AML-193 (cell line): ENCODE data around the gene OAS1.
A peak's percentile ranks its signal among the peaks of the same experiment; 100 is the strongest.
"Not testable (repeated sequence)": the region's sequence is repeated elsewhere in the genome, so short reads cannot be mapped to it uniquely, and the experiment has no call there.

Experiments used
- DNase-seq, 2 experiments: peaks; one replicate each; lab custom pipeline; 2025; lab: John Stamatoyannopoulos, UW

OAS1 gene

DNA sequence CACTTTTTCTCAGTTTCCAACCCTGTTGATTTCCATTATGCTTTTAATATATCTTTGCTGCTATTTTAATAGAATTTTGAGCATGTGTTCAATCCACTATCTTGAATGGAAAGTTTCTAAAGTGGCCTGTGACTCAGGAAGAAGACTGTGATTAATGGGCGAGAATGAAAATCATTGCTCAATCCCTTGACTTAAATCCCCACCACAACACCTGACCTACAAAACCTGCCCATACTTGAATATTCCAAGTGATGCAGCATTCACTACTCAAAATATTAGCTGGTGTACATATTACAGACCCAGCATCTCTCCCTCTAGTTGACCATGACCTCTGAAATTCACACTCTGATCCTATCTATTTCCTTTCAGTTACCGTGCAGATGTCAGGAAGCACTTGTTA lies 30.2 kb downstream of the OAS1 start:
- DNase-seq, result no peak

DNA sequence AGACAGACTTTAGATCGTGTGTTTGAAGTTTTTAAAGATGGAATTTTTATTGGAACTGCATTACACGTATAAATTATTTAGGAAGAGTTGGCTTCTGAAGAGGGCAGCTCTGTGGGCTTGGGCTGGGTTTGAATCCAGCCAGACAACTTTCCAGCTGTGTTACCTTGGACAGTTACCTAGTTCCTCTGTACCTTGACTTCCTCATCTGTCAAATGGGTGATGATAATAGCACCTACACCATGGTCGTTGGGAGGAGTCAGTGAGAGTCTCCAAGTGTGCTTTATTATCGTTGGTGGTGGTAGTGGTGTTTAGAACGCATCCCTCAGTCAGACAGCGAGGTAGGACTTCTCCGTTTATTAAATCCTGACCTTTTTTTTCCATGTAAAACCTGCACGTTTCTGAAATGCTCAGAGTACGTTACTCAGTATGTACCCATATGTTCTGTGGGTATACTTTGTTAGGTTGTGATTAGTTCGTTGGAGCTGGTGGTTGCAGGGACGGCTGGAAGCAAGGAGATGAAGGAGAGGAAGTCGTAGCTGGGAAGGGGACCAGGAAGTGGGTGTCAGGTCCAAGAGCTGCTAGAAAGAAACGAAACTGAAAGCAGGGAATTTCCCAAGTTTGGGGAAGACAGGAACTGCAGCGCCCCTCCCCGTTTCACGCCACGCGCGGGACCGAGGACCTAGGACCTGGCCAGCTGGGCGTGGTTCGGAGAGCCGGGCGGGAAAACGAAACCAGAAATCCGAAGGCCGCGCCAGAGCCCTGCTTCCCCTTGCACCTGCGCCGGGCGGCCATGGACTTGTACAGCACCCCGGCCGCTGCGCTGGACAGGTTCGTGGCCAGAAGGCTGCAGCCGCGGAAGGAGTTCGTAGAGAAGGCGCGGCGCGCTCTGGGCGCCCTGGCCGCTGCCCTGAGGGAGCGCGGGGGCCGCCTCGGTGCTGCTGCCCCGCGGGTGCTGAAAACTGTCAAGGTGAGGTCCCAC lies 31.3 kb downstream of the OAS1 start, which contains the start of gene OAS3:
Gene OAS3 (plus strand): TSS at position 734 of the 979 bp plus-strand sequence. CDS start 57 bp downstream, at position 791.
- peak; percentile 64 to 65 for DNase-seq

DNA sequence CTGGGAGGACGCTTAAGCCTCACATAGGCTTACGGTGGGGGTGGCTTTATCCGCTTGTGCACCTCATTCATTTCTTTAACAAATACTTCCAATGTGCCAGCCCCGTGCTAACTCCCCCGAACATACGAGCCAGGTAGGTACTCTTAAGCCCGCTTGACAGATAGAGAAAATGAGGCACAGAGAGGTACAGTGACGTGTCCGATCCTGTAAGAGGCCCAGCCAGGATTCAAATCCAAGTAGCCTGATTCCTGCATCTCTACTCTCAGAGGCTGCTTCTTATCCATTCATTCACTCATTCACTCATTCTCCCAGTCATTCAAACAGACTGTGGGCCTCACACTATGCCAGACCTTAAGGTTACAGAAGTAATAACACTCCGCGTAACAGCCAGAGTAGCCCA lies 32.0 kb downstream of the OAS1 start:
- DNase-seq, result no peak

DNA sequence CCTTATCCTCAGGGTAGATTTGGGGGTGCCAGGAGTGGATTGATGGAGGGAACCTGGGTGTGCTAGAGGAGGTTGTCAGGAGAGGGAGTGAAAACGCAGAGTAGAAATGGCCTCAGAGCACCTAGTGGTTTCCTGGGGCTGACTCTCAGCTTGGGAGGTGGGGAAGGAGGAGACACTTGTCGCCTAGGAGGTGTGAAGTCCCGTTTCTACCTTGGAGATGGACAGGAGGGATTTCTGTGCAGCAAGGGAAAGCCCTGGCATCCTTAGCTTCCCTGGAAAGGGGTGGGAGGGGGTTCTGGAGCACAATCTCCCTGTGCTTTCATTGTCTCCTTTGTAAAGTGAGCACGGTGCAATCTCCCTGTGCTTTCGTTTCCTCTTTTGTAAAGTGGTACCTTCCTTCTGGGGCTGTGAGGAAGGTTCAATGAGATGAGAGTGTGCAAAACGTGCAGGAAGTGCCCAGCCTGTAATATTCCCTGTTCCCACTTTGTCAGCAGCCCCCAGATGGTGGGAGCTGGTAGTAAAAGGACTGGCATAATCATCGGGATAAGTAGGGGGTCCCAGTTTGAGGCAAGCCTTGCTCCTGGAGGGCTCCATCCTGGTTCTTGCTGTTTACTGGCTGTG lies 33.1 kb downstream of the OAS1 start:
- peak in 1 of 2 experiments; percentile 4 for DNase-seq

DNA sequence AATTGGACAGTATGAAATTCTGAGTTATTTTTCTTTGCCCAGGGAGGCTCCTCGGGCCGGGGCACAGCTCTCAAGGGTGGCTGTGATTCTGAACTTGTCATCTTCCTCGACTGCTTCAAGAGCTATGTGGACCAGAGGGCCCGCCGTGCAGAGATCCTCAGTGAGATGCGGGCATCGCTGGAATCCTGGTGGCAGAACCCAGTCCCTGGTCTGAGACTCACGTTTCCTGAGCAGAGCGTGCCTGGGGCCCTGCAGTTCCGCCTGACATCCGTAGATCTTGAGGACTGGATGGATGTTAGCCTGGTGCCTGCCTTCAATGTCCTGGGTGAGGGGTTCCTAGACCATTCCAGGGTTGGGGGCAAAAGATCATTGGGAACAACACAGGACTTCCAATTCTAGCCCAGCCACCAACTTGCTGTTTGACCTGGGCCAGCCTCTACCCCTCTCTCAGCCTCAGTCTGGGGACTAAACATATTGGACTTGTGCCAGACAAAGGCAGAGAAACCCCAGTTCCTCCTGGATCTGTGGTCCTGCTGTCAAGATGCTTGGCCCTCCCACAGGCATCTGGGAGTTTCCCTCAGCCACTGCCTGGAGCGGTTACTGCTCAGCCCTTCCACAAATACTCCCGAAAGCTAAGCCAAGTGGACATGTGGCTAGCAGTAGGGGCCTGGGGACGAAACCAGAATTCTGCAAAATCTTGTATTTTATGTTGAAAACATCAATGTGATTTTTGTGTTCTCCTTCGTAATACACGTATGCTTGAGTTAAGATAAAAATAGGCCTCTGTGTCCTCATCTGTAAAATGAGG lies 35.0 kb downstream of the OAS1 start:
- DNase-seq, result no peak

DNA sequence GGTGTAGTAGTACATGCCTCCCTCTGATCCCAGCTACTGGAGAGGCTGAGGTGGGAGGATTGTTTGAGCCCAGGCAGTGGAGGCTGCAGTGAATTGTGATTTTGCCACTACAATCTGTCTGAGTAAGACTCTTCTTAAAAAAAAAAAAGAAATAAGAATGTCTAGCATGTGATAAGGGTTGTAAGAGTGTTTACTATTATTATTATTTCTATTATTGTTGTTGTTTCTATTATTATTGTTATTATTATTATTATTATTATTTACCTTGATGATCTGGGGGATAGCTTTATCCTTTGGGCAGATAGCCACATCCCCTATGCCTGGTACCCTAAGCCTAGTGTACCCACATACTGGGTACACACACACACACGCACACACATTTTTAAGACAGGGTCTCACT lies 35.8 kb downstream of the OAS1 start:
- DNase-seq, result no peak

DNA sequence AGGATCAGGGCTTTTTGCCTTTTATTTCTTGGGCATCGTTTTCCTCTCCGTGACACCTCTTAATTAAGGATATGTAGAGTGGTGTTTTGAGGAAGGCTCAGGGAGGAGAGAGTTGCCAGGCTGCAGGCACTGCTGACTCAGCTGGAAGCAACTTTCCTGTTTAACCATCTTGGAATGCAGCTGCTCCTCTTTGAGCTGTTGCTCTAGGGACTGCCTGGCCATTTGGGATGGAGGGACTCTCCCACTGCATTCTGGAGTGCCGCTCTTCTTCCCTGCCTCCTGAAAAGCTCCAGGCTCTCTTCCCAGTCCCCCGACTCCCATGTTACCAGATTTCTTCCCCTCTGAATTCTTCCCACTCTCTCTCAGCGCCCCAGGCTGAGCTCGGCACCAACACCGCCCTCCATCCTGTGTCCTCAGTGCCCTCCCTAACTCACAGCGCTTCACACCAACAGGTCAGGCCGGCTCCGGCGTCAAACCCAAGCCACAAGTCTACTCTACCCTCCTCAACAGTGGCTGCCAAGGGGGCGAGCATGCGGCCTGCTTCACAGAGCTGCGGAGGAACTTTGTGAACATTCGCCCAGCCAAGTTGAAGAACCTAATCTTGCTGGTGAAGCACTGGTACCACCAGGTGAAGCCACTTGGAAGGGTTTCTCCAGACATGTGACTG lies 37.4 kb downstream of the OAS1 start:
- no peak for DNase-seq

DNA sequence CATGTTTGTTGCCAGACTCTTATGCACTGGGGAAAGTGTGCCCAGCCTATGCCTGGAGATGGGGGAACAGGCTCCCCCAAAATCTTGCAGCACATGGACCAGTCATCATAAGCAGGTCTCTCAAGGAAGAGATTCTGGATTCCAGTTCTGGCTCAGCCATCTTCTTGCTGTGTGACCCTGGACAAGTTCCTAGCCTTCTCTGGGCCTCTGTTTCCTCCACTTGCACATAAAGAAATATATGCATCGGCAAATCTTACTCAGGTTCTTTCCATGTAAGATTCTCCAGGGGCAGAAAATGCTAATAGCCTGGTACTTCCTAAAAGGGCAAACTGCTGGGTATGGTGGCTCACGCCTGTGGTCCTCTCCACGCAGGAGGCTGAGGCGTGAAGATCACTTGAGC lies 38.8 kb downstream of the OAS1 start:
- DNase-seq, result no peak

DNA sequence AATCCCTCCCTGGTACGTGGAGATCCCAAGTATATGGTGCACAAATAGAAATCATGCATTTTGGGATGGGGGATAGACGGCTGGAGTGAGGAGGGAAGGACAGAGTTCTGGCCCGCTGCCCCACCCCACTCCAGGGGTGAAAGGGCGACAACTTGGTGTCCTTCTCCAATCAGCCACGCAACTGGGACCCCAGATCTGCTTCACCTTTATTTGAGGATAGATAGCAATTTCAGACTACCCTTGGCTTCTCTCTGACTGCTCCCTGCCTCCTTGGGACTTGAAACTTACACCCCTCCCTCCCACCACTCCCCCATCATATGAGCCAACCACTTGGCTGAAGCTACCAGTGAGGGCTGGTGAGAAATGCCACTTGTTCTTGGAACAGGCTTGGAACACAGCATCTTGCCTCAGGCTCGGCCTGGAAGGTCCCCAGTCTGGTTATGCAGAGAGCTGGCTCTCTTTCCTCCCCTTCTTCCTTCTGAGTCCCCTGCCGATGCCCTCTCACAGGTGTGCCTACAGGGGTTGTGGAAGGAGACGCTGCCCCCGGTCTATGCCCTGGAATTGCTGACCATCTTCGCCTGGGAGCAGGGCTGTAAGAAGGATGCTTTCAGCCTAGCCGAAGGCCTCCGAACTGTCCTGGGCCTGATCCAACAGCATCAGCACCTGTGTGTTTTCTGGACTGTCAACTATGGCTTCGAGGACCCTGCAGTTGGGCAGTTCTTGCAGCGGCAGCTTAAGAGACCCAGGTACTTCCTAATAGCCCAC lies 39.7 kb downstream of the OAS1 start:
- DNase-seq, result no peak

DNA sequence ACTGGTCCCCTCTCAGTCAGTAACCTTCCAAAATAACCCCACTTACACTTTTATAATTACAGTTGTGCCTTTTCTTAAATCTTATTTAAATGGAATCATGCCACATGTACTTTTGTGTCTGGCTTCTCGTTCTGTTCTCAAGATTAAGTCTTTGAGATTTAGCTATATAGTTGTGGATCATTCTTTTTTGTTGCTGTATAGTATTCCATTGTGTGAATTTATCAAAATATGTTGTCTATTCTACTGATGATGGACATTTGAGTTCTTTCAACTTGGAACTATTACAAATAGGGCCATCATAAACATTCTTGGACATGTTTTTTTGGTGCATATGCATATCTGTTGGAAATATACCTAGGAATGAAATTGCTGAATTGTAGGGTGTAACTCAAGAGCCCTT lies 40.6 kb downstream of the OAS1 start:
- no peak for DNase-seq

DNA sequence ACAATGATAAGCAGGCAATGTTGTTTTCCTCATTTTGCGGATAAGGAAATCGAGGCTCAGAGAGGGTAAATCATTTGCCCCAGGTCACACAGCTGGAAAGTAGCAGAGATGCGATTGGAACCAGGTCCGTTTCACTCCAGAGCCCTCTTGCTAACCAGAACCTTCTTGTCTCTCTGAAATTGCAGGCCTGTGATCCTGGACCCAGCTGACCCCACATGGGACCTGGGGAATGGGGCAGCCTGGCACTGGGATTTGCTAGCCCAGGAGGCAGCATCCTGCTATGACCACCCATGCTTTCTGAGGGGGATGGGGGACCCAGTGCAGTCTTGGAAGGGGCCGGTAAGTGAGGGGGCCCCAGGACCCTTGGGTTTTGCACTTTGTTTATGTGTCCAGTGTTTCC lies 41.0 kb downstream of the OAS1 start:
- no peak for DNase-seq

DNA sequence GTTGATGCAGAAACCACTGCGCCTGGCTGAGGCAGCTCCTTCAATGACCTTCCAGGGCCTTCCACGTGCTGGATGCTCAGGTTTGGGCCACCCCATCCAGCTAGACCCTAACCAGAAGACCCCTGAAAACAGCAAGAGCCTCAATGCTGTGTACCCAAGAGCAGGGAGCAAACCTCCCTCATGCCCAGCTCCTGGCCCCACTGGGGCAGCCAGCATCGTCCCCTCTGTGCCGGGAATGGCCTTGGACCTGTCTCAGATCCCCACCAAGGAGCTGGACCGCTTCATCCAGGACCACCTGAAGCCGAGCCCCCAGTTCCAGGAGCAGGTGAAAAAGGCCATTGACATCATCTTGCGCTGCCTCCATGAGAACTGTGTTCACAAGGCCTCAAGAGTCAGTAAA lies 42.0 kb downstream of the OAS1 start:
- DNase-seq, result no peak

DNA sequence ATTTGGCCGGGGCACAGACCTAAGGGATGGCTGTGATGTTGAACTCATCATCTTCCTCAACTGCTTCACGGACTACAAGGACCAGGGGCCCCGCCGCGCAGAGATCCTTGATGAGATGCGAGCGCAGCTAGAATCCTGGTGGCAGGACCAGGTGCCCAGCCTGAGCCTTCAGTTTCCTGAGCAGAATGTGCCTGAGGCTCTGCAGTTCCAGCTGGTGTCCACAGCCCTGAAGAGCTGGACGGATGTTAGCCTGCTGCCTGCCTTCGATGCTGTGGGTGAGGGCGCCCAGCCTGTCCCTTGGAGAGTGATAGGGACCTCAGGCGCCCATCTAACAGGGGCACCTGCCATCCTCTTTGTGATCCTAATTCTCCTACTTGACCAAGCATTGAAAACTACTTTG lies 43.9 kb downstream of the OAS1 start:
- DNase-seq, result no peak

DNA sequence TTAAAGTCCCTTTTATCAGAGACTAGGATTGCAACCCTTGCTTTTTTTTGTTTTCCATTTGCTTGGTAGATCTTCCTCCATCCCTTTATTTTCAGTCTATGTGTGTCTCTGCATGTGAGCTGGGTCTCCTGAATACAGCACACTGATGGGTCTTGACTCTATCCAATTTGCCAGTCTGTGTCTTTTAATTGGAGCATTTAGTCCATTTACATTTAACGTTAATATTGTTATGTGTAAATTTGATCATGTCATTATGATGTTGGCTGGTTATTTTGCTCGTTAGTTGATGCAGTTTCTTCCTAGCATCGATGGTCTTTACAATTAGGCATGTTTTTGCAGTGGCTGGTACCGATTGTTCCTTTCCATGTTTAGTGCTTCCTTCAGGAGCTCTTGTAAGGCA lies 50.4 kb downstream of the OAS1 start:
- not testable (repeated sequence) for DNase-seq

DNA sequence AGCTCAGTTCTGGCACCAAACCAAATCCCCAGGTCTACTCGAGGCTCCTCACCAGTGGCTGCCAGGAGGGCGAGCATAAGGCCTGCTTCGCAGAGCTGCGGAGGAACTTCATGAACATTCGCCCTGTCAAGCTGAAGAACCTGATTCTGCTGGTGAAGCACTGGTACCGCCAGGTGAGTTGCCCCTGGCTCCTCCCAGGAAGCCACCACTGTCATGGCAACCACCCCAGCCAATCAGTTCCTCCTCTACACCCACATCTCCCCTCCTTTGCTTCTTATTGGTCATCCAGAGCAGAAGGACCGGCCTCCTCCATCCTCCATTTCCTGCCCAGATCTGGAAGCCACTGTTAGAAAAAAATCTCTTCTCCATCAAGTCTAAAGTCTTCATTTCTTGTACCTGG lies 54.3 kb downstream of the OAS1 start:
- DNase-seq, result no peak

DNA sequence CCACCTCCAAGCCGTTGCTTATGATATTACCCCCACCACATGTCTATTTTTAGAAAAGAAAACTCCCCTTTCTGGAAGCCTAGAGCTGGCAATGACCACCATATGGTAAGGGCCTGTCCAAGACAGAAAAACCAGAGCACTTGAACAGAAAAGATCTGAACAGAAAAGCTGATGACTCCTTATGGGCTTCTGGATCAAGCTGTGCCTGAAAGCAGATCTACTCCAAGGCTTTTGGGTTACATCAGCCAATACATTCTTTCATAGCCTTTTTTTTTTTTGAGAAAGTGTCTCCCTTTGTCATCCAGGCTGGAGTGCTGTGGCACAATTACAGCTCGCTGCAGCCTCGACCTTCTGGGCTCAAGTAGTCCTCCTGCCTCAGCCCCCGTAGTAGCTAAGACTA lies 54.8 kb downstream of the OAS1 start:
- no peak for DNase-seq

DNA sequence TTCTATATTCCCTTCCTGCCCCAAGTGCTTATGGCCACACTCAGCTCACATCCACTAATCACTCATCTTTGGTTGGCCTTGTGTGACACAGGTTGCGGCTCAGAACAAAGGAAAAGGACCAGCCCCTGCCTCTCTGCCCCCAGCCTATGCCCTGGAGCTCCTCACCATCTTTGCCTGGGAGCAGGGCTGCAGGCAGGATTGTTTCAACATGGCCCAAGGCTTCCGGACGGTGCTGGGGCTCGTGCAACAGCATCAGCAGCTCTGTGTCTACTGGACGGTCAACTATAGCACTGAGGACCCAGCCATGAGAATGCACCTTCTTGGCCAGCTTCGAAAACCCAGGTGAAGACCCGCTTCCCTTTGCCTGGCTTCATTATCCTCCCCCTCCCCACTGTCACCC lies 55.8 kb downstream of the OAS1 start:
- DNase-seq, result no peak

DNA sequence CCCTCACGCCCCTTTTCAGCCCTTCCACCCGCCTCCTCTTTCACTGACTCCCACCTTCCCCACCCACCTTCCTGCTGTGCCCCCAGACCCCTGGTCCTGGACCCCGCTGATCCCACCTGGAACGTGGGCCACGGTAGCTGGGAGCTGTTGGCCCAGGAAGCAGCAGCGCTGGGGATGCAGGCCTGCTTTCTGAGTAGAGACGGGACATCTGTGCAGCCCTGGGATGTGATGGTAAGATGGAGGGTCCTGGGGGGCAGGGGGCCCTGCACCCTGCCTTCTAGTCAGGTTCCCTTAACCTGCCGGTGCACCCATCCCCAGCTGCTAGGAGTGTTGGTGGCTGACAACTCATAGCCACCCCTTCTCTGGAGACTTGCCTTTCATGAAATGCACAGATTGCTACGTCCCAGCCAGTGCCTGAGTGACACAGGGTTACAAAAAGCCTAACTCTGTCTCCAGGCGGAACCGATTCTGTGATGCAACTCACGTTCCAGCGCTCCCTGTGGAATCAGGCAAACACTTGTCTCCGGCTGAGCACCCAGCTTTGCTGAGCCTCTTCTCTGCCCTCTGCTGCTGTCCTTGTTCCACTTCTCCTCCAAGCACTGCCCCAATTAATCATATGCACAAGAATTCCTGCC lies 56.6 kb downstream of the OAS1 start:
- DNase-seq, result no peak

DNA sequence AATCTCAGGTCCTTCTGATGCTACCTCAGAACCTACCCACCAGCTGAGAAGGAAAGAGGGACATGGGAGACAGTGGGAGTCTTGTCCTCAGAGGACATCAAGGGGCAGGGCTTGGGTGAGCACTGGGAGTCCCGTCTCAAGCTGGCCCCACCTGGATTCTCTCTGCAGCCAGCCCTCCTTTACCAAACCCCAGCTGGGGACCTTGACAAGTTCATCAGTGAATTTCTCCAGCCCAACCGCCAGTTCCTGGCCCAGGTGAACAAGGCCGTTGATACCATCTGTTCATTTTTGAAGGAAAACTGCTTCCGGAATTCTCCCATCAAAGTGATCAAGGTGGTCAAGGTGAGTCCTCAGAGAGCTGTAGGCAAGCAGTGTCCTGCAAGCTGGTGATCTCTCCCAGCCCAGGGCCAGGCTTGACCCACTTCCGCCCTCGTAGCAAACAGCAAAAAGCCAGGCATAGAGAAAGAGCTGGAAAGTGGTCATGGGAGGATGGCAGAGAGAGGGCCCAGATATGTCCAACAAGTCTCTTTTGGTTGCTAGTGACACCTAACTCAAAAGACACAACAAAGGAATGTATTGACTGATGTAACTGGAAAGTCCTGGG lies 57.4 kb downstream of the OAS1 start:
- no peak for DNase-seq

DNA sequence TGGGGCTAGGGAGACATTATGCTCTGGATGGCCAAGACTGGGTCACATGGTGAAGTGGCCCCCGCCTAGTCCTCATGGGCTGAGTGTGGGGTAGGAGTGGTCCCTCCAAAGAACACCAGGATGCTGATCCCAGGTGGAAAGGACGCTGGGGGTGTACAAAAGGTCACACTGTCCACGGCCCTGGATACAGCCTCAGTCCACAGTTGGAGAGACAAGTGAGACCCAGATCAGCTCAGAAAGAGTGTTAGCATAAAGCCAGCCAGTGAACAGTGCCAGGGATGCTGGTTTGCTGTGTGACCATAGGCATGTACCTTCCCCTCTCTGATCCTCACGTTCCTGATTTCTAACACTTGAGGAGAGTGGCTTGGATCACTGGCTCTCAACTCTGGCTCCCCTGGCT lies 58.2 kb downstream of the OAS1 start:
- no peak for DNase-seq
